Neuron (in vitro differentiated cells): ENCODE results near the gene FASN.

Experiments used
- H2AFZ ChIP-seq: one replicate; pipeline ENCODE4 v1.6.1; 2013; ENCODE audit warnings: low read depth, mild to moderate bottlenecking, inconsistent platforms, low read length, moderate library complexity
- H3K27me3 ChIP-seq: one replicate; pipeline ENCODE4 v1.6.1; 2013; ENCODE audit warnings: low read length; ENCODE audit not compliant: insufficient read depth
- H3K36me3 ChIP-seq: one replicate; pipeline ENCODE4 v1.6.1; 2013; ENCODE audit warnings: low read length; ENCODE audit not compliant: insufficient read depth
- H3K4me1 ChIP-seq: one replicate; pipeline ENCODE4 v1.6.1; 2013; ENCODE audit warnings: low read length; ENCODE audit not compliant: insufficient read depth
- H3K4me3 ChIP-seq: 2 replicates; pipeline ENCODE4 v1.5.1; 2013; ENCODE audit warnings: mild to moderate bottlenecking, low read length, moderate library complexity
- H3K9me3 ChIP-seq: one replicate; pipeline ENCODE4 v1.6.1; 2013; ENCODE audit warnings: low read length

Gene FASN

DNA sequence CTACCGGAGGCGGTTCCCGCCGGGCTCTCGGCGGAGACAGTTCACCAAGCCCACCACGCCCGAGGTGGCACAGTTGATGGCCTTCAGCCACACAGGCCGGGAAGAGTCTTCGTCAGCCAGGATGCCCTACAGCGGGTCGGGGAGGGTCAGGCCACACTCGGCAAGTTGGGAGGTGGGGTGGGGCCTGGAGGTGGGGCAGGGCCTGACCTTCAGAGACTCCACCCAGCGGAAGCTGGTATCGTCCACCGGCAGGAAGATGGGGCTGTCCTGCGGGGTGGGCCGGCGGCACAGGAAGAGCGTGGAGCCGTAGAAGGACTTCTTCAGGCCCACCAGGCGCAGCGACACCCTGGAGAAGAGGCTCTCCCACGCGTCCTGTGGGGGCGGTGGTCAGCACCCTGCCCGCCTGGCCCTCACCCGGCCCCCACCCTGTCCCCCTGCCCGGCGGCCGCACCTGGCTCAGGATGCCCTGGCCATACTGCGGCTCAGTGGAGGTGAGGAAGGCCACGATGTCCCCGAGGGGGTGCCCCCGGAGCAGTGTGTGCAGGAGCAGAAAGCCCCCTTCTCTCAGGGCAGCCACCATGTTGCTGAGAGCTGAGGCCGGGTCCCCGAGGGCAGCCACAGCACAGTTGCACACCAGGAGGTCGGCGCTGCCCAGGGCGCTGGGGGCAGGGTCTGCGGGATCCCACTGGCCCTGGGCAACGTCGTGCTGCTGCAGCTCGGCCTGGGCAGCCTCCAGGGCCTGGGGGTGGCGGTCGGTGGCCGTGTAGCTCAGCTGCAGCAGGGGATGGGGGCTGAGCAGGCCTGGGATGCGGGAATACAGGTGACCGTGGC, 12.8 kb downstream of the FASN start:
- Histone ChIP-seq H2AFZ (no peak overlapping the region), H3K4me3 (no peak overlapping the region), H3K27me3 (no peaks in the 10 kb centered on the region), H3K36me3 (peaks cover 98% of the 10 kb centered on the region), H3K9me3 (no peaks in the 10 kb centered on the region), H3K4me1 (no peaks in the 10 kb centered on the region)

DNA sequence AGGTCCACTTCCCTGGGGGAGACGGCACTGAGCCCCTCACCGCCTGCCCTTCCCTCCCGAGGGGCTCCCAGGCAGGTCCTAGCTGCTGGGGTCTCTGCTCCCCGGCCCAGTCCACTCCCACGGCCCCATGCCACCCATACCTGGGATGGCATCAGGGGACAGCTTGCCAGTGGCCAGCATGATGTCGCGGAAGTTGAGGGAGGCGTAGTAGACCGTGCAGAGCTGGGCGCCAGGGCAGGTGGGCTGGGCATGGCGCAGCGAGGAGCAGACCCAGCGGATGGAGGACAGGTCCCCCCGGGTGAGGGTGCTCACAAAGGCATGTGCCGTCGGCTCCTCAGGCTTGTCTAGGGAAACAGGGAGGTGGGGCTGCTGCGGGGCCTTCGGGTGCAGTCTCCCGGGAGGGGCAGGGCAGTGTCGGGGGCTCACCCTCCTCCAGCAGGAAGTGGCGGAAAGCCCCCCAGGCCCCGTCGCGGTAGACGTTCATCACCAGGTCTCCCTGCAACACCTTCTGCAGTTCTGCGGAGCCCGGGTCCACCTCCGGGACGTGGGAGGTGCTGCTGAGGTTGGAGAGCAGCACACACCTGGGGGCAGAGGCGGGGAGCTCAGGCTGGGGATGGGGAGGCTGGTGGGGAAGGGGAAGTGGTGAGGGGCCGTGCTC, 13.5 kb downstream of the FASN start:
- Histone ChIP-seq H3K4me1 (no peaks in the 10 kb centered on the region), H2AFZ (no peak overlapping the region), H3K4me3 (no peak overlapping the region), H3K9me3 (no peaks in the 10 kb centered on the region), H3K36me3 (peaks cover 97% of the 10 kb centered on the region), H3K27me3 (no peaks in the 10 kb centered on the region)

DNA sequence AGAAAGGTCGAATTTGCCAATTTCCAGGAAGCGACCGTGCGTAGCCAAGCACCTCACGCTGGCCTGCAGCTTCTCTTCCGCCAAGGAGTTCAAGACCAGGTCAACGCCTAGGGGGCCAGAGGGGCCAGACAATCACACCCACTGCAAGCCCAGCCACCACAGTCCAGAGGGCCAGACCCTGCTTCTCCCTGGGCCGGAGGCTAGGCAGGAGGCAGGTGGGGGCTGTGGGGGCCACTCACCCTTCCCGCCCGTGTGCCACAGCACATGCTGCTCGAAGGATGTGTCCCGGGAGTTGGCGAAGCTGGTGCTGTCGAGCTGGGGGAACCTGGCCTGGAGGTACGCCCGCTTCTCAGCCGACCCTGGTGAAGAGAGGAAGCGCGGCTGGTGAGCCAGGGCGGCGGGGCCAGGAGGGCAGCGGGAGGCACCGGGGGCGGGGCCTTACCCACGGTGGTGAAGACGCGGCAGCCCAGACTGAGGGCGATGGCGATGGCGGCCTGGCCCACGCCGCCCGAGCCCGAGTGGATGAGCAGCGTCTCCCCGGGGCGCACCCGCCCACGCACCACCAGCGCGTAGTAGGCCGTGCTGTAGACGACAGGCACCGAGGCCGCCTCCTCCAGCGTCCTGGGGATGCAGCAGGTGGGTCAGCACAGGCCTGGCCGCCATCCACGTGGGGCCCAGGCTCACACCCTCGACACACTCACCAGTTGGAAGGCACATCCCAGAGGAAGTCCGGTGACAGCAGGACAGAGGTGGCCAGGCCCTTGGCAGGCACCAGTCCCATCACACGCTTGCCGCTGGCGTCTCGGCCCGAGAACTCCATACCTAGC, 14.3 kb downstream of the FASN start:
- no peaks in the 10 kb centered on the region for H3K27me3 ChIP-seq
- H3K4me3 ChIP-seq, result no peak overlapping the region
- no peaks in the 10 kb centered on the region for H3K9me3 ChIP-seq
- H2AFZ ChIP-seq, result no peak overlapping the region
- peaks cover 96% of the 10 kb centered on the region for H3K36me3 ChIP-seq
- H3K4me1 ChIP-seq, result no peaks in the 10 kb centered on the region

DNA sequence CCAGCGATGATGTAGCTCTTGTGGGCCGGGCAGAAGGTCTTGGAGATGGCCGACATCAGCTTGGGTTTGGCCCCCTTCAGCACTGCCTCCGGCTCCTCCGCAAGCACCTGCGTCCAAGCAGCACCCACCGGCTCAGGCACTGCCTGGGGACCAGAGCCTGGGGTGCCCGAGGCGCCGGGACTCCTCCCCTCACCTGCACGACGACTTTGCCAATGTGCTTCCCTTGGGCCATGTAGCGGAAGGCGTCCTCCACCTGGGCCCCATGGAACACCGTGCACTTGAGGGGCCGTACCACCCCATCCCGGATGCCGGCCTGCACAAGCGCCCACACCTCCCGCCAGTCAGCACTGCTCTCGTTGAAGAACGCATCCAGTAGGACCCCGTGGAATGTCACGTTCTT, 15.0 kb downstream of the FASN start:
- Histone ChIP-seq H3K36me3 (peaks cover 94% of the 10 kb centered on the region), H2AFZ (no peak overlapping the region), H3K27me3 (no peaks in the 10 kb centered on the region), H3K4me3 (no peak overlapping the region), H3K4me1 (no peaks in the 10 kb centered on the region), H3K9me3 (no peaks in the 10 kb centered on the region)

DNA sequence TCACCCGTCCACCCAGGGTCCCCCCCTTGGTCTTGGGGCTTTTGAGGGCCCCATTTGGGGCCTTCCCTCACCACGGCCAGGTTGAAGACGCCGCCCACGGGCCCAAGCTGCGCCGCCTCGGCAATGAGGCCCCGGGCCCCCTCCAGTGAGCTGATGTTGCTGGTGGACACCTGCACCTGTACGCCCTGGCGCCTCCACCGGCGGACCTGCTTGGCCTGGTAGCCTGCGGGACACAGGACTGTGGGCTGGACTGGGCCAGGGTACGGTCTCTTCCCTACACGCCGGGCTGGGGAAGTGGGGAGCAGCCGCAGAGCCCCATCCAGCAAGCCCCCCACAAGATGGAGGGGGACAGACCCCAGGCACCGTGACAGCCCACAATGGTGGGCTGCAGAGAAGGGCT, 15.6 kb downstream of the FASN start:
- Histone ChIP-seq H3K36me3 (peaks cover 95% of the 10 kb centered on the region), H3K27me3 (no peaks in the 10 kb centered on the region), H3K4me1 (no peaks in the 10 kb centered on the region), H2AFZ (no peak overlapping the region), H3K4me3 (no peak overlapping the region), H3K9me3 (no peaks in the 10 kb centered on the region)

DNA sequence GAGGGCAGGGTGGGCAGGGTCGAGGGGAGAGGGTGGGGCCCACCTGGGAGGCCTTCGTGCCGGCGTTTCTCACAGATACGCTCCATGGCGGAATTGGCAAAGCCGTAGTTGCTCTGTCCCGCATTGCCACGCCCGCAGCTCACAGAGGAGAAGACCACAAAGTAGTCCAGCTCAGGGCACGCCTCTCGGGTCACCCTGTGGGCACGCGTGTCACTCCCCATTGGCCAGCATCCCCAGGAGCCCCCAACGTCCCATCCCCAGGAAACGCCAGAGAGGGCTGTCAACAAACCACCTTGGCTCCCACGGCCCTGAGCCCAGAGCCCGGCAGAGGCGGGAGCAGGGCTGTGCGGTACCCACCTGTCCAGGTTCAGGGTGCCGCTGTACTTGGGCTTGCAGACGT, 16.1 kb downstream of the FASN start:
- Histone ChIP-seq H3K9me3 (no peaks in the 10 kb centered on the region), H3K4me3 (no peak overlapping the region), H2AFZ (no peak overlapping the region), H3K4me1 (no peaks in the 10 kb centered on the region), H3K36me3 (peaks cover 90% of the 10 kb centered on the region), H3K27me3 (no peaks in the 10 kb centered on the region)

DNA sequence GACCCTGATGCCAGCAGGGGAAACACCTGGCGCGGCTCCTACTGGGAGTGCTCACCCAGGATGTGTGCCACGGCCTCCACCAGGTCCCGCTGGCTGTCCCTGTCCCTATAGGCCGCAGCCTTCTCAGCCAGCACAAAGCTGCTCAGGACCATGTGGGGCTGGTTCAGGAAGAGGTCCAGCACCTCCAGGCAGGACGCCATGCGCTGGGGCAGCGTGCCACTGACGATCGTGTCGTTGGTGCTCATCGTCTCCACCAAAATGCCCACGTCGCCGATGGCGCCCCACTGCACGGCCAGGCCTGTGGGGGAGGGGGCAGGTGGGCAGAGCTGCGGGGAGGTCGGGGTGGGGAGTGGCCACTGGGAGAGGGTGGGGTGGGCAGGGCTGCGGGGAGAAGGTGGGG, 16.5 kb downstream of the FASN start:
- H3K36me3 ChIP-seq, result peaks cover 86% of the 10 kb centered on the region
- H3K9me3 ChIP-seq, result no peaks in the 10 kb centered on the region

DNA sequence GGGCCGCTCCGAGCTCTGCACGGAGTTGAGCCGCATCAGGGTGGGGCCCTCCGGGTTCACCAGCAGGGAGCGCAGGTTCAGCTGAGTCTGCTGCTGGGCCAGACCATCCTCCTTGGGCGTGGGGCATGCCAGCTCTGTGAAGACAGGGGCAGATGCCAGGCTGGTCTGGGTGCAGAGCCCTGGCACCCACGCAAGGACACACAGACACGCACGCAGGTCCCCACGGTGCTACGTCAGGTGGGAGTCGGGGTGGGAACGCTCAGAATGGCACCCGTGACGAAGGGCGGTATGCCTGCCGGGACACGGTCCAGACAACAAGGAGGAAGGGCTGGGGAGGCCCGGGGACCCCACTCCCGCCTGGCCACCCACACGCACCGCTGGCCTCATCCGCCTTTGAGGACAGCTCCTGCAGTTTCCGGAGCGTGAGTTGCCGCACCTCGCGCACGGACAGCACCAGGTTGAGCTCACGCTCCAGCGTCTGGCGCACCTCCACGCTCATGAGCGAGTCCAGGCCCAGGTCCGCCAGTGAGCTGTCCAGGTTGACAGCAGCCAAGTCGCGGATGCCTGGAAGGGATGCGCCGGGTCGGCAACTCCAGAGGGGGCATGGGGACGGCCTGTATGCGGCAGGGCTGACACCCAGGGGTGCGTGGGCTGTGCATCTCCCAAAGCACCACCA, 17.1 kb downstream of the FASN start:
- Histone ChIP-seq H3K4me1 (no peaks in the 10 kb centered on the region), H3K4me3 (no peak overlapping the region), H3K27me3 (no peaks in the 10 kb centered on the region), H3K36me3 (peaks cover 80% of the 10 kb centered on the region), H3K9me3 (no peaks in the 10 kb centered on the region), H2AFZ (no peak overlapping the region)

More for the DNA sequence above, 16.5 kb downstream of the FASN start:
- Histone ChIP-seq H3K4me3 (no peak overlapping the region), H3K27me3 (no peaks in the 10 kb centered on the region), H2AFZ (no peak overlapping the region), H3K4me1 (no peaks in the 10 kb centered on the region)

DNA sequence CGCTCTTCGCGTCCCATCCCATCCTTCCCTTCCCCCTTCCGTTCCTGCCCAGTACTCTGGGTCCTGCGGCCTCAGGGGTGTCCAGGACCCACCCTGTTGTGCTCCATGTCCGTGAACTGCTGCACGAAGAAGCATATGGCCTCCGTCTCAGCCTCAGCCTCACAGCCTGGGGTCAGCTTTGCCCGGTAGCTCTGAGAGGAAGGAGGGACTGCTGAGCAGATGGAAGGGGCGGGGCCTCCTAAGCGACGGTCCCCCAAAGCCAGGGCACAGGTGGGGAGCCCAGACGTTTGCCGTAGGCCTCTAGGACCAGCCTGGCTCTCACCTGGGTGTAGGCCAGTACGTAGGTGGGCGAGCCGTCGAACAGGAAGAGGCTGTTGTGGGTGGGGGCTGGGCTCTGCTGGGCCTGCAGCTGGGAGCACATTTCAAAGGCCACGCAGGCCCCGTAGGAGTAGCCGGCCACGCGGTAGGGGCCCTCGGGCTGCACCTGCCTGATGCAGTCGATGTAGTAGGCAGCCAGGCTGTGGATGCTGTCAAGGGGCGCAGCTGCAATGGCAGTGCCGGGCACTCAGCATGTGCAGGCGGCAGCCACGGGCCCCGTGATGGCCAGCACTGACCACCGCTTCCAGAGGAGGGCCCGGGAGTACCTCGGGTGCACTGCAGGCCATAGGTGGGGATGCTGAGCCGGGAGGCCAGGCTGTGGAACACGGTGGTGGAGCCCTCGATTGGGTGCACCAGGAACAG, 17.8 kb downstream of the FASN start:
- Histone ChIP-seq H2AFZ (no peak overlapping the region), H3K36me3 (peaks cover 73% of the 10 kb centered on the region), H3K4me3 (no peak overlapping the region), H3K27me3 (no peaks in the 10 kb centered on the region), H3K4me1 (no peaks in the 10 kb centered on the region), H3K9me3 (no peaks in the 10 kb centered on the region)

DNA sequence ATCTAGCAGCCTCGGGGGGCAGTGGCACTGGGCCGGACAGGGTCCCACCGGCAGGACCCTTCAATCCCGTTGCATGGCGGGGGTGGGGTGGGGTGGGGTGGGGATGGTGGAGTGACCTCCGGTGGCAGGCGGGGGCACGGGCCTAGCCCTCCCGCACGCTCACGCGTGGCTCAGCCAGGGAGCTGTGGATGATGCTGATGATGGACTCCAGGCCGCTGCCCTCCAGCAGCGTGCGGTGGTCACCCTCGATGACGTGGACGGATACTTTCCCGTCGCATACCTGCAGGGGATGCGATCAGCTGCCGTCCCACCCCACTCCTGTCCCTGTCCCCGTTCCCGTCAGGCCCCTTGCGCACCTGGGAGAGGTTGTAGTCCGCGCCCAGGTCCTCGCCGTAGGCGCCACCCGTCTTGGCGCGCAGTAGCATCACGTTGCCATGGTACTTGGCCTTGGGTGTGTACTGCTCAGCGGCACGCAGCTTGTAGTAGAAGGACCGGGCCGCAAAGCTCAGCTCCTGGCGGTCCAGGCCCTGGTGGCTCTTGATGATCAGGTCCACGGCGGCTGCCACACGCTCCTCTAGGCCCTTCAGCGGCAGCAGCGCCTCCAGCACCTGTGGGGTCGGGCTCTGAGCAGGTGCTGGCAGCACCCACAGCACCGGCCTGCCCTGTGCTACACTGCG, 18.9 kb downstream of the FASN start:
- Histone ChIP-seq H3K9me3 (no peaks in the 10 kb centered on the region), H2AFZ (no peak overlapping the region), H3K27me3 (no peaks in the 10 kb centered on the region), H3K4me3 (no peak overlapping the region), H3K36me3 (peaks cover 62% of the 10 kb centered on the region), H3K4me1 (no peaks in the 10 kb centered on the region)

DNA sequence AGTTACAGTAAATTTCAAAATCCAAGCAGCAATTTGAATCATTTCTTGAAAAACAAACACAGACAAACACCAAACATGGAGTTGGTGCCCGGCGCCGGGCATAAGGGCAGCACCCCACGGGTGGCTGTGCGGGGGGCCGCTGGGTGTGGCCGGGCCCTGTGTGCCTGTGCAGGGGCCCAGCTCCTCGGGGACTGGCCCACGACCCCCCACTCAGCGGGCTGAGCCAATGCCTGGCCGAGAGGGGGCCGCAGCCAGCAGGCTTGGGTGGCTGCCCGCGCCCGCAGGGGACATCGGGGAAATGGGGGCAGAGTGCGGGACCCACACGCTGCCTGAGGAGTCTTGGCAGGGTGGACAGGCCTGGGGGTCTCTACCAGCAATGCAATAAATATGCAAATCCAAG, 19.6 kb downstream of the FASN start:
- Histone ChIP-seq H3K27me3 (no peaks in the 10 kb centered on the region), H2AFZ (no peak overlapping the region), H3K36me3 (peaks cover 55% of the 10 kb centered on the region), H3K4me3 (no peak overlapping the region), H3K9me3 (no peaks in the 10 kb centered on the region), H3K4me1 (no peaks in the 10 kb centered on the region)
